HG03135 (cell line): Measurements from ENCODE around the gene TOGARAM2.

Source experiments
- ATAC-seq: cut with Tn5 transposase; IDR thresholded peaks from one replicate; pipeline ENCODE4 v1.9.1; 2021; ENCODE audit warnings: mild to moderate bottlenecking, moderate library complexity; ENCODE audit not compliant: unreplicated experiment

Gene TOGARAM2

DNA sequence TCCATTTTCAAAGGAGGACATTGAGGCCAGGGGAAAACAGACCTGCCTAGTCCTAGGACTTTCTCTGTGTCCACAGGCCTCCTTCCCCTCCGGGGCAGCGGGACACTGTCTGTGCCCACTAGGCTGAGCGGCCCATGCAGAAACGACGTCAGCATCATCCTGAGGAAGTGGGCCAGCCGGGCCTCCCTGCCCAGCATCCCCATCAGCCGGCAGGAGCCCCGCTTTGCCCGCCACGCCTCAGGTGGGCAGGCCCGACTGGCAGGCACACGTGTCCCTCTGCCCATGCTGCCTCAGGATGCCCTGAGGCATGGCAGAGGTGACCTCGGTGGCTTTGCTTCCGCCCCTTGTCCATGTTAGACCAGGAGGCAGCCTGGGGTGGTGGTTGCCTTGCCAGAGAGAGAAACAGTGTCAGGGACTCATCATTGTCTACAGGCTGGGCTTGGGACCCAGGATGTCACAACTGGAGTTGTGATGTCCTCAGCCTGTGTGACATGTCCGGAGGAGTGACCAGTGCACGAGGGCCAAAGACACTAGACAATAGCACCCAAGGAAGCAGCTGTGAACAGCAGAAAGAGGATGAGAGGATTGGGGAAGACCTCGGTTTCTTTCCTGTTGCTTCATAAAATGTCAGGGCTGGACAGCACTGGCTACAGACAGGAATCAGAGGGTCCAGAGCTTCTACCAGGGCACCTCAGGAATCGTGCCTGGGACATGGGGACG lies 36.8 kb downstream of the TOGARAM2 start:
- ATAC-seq, result no peak

DNA sequence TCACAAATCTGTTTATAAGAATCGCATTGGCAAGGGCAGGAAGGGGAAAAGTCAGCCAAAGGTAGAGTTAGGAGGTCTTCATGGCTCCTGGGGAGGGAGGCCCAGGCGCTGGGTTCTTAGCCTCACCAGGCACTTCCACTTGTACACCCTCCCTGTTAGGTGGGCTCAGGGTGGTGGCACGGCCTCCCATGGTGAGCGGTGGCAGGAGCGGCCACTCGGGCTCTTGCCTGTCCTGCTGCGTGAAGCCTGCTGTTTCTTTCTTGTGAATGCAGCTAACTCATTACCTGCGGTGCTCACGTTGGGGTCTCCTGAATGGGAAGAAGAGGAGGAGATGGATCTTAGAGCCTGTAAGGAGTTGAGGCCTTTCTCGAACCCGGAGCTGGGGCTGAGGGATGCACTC lies 40.8 kb downstream of the TOGARAM2 start:
- ATAC-seq, result no peak

DNA sequence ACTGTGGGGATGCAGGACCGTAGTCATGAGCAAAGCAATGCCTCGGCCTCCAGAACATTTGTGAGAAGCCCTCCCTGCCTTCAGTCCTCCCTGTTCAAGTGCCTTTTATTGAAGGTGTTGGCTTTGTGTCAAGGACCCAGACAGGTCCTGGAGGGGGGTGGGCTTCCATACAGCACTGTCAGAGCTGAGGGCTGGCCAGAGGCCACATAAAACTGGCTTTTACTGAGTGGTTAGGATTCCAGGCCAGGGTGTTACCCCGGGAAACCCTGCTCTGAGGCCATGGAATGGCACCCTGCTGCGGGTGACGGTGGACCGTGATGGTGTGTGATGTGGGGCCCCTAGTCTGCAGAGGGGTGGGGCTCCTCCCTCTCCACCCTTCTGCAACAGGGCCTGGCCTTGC lies 41.6 kb downstream of the TOGARAM2 start:
- ATAC-seq, result no peak

DNA sequence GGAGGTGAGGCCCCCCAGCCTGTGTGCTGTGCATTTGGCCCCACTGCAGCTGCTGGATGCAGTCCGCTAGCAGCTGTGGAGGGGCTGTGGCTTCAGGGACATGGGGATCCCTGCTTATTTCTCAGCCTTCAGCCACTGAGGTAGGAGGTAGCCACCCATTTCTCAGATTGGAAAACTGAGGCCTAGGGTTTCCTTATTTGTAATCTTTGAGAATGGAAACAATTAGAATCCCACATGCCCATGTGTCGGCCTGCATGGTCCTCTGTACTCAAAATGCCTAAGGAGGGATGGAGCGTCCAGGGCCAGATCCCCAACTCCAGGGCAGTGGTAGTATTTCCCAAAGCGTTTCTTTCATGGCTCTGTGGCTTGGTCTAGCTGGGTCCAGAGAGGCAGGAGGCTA lies 42.1 kb downstream of the TOGARAM2 start:
- no peak for ATAC-seq

DNA sequence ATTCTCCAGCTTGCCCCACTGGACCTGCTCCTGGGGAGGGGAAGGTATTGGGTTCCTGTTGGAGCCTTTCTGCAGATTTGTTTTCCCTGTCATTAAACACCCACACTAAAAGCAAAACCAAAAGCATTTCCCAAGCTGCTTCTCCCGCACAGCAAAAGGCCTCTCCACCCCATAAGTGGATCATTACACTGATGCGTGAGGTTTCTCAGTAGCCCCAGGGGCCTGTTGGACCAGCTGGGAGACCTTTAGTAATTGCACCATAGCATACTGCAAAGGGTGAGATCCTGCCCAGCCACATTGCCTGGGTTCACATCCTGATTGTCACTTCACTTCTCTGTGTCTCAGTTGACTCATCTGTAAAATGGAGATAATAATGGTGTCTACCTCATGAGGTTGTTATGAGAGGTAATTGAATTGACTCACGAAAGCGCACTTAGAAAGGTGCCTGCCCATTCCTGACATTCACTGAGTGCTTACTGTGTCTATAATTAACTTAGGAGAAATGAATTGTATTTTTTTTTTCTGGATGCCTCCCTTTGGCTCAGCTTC lies 43.9 kb downstream of the TOGARAM2 start:
- ATAC-seq, result no peak

DNA sequence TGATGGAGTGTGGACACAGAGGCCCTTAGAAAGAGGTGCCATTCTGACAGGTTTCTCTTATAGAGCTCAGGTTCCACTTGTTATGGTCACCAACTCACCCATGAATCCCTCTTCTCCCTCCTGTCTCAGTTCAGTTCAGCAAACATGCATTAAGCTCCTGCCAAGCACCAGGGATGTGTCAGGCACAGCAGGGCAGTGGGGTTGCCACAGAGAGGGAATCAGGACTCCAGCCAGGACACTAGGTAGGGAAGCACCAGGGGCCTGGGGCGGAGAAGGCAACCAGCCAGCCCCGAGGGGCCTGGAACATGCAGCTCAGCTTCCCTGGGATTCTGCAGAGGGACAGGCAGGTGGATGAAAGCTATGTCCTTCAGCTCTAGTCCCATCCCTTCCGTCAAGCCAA lies 44.6 kb downstream of the TOGARAM2 start:
- no peak for ATAC-seq

DNA sequence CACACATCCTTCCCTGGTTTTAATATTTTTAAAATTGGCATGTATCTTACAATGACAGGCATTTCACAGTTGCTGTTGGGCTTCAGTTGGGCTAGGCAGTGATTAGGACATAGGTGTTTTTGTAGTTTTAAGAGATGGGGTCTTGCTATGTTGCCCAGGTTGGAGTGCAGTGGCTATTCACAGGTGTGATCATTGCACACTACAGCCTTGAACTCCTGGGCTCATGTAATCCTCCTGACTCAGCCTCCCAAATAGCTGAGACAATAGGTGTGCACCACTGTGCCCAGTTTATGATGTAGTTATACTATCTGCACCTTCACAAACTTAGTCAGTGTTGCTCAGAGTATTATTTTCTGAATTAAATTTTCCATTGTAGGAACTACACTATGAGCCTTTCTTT lies 49.9 kb downstream of the TOGARAM2 start:
- ATAC-seq, result no peak

DNA sequence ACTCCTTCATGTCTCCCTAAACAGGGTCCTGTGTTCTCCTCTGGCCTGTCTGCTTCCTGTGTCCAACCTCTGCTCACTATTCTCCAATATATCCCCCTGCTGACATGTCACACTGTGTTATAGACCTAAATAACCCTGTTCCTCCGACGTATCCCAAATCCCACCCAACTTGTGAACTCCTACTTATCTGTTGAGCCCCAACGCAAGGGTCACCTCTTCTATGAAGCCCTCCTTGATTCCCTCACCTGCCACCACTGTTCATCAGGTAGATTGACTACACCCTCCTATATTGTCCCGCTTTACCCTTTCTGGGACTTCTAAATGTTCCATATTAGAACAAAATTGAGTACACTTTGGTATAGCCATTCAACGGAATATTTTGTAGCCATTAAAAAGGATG lies 51.1 kb downstream of the TOGARAM2 start:
- no peak for ATAC-seq

DNA sequence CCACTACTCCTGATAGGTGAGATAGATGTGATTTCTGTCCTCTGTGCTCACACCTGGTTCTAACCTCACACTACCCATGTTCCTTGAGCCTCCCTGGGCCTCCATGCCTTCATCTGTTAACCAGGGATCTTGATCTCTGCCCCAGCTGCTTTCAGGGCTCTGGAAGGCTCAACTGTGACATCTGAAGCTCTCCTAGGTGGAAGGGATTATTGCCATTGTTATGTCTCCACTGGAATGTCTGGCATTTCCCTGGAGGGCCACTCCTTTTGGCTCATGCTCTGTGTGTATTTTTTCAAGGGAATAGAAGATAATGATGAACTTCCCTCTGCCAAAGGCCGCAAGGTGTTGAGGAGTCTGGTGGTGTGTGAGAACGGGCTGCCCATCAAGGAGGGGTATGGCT lies 52.1 kb downstream of the TOGARAM2 start:
- ATAC-seq, result no peak

DNA sequence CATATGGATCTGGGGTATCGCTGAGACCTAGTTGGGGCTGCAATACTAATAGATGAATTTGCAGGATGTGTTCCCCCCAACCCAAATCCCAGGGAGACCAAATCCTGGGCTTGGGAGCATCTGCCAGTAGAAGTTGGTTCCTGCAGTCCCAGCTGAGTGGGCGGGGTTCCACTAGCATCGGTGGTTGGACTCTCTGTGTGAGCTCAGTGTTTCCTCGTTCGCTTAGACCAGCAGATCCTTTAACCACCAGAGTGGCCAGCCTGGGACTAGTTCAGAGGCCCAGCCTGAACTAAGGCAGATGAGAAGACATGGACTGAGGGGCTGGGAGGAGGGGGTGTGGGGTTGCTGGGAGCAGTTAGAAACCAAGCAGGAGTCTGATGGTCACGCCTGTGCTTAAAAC lies 52.6 kb downstream of the TOGARAM2 start:
- ATAC-seq, result no peak

DNA sequence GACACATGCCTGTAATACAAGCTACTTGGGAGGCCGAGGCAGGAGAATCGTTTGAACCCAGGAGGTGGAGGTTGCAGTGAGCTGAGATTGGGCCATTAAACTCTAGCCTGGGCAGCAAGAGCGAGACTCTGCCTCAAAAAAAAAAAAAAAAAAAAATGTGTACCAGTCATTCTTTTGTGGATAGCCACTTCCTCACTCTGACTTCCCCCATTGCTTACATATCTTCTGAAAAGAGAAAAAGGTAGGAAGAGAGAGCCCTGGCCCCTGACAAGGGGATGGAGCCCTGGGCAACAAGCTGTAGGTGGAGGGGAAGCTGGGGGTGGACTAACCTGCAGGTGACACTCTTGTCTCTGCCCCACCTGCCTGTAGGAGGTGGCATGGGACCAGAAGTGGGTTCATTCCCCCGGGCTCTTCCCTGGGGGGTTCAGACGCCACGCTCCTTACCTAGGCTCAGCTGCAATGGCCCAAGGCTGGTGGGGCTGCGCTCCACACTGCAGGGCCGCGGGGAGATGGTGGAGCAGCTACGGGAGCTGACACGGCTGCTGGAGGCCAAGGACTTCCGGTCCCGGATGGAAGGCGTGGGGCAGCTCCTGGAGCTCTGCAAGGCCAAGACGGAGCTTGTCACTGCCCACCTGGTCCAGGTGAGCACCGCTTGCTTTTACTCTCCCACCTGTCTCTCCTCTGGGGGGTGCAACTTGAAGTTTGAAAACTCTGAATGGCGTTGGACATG lies 54.1 kb downstream of the TOGARAM2 start:
- no peak for ATAC-seq

DNA sequence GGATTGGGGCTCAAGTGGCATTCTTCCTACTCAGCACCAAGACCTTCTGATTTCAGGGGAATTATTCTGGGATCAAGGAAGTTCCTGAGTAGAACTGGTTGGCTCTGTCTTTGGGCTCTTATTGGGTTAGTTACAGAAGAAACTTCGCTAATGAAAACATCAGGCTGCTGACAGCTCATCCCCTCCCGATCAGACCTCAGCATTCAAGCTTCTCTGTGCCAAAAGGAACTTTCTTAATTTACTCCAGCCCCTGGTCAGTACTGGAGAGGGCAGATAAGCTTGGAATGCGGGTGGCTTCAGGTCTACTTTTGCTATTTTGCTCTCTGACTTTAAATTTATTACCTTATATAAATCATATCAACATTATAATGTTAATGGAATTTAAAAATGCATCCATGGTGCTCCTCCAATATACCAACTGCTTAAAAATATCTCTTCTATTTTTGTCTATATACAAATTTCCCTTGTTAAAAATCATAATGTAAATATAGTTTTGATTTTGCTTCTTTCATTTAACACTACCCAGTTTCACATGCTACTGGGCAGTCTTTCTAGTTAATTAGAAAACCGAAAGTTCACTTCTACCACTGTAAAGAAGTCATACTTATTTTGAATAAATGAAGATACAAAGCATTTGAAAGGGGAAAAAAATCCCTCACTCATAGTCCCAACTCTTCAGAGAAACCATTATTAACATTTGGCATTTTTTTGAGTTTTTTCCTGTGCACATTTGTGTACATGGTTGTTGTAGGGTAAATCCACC lies 58.8 kb downstream of the TOGARAM2 start:
- no peak for ATAC-seq

DNA sequence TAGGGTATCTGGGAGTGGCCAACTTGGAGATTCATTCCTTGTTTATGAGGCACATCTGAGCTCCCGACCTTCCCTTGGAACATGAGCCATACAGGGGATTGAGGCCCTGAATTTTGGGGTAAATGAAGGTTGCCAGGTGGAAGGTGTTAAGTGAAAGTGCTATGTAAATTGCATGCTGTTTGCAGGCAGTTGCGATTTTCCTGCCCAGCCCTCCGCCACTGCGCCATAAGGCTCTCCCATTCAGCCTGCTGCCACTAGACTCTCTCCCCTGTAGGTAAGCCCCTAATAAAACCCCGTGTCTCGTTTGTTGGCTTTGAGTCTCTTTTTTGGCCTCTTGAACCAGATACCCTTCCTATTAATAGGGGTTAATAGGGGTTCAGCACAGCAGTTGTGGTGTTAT lies 59.5 kb downstream of the TOGARAM2 start:
- ATAC-seq, result no peak

DNA sequence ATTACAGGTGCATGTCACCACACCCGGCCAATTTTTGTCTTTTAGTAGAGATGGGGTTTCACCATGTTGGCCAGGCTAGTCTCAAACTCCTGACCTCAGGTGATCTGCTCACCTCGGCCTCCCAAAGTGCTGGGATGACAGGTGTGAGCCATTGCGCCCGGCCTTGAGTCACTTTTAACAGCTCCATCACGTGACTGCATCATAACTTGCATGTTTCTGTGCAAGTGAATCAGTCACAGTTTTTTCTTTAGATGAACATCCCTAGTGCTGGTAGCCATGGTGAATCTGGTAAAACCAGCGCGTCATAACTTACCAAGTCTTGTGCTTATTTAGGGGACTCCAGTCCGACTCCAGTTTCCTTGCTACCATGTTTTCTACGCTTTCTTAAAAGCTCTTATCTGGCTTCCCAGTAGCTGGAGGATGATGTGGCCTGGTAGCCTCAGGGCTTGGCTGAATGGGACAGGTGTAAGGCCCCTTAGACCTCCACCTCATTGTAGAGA lies 60.1 kb downstream of the TOGARAM2 start:
- ATAC-seq, result no peak

DNA sequence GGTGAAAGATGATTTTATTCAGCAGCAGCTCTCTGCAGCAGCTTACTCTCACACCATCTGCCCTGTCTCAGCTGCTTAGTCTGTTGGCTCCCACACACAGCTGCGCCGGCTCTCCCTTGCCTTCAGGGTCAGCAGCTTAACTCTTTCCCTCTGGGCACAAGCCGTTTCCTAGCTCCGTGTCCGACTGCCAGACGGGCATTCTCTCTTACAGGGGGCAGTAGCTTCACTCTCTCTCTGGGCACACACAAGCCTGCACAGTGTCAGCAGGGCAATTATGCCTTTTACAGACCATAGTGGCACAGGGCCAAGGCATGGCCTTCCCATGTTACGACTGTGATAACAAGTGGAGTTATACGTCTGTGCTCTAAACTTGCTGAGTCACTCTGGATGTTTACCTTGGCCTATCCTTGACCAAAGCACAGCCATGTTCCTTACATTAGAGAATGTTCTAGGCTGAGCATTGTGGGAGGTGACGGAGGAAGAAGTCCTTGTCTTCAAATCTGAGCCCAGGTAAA lies 61.5 kb downstream of the TOGARAM2 start:
- ATAC-seq, result no peak

DNA sequence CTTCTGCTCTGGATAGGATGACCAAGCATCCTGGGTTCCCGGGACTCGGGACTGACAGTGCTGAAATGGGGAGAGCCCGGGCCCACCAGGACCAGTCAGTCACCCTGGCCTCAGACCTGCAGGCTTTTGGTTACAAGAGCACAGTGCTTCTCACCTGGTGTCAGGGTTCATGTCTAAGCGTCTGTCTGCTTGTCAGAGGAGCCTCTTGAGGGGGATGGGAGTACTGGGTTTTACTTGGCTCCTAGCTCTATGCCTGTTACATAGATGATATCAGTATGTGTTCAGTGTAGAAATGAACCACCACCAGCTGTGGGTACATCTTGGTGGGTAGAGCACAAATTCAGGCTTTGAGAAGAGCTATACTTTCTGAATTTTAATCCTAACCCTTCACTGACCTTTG lies 63.4 kb downstream of the TOGARAM2 start:
- no peak for ATAC-seq

DNA sequence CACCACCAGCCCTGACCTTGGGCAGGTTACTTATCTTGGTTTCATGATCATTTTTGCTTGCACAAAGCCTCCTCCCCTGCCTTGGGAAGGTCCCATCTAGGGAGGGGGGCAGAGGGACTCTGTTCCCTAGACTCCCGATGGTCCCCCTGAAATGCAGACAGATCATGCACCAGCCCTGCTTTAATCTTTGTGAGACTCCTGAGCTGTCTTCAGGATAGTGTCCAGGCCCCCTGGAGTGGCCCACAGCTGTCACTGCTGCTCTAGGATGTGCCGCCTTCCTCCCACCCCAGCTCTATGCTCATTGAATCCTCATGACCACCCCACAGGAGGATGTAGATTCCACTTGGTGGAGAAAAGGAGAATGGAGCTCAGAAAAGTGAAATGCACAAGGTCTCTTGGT lies 65.2 kb downstream of the TOGARAM2 start:
- ATAC-seq, result no peak

DNA sequence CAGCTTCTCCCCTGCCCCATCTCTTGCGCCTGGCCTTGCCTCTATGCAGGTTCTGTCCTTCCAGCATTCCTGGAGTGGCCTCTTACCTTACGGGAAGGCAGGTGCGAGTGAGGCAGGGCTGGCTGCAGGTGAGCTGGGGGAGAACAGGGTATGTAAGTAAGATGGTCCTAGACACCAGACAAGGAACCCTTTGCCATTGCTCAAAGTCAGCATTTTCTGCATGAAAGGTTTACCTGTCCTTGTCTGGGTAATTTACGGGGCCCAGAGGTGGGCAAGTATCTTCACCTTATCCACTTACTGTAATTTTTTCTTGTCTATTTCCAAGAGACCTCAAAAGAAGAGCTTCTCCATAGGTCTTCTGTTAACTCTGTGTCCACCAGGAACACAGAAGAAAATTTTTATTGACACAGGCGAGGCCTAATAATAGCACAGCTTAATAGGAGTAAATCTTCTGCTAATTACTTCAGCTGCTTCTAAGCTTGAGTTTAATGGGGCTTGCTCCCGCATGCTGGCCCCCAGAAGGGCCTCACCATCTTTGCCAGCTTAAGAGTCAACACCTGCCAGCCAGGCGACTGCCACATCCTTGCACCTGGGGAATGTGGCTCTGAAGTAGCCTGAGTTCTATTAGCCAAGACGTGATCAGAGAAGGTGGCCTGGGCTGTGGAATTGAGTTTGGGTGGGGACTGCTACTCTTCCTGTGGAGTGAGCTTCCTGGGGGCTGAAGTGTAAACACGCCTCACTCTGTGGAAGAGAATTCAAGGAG lies 66.2 kb downstream of the TOGARAM2 start:
- ATAC-seq, result no peak

DNA sequence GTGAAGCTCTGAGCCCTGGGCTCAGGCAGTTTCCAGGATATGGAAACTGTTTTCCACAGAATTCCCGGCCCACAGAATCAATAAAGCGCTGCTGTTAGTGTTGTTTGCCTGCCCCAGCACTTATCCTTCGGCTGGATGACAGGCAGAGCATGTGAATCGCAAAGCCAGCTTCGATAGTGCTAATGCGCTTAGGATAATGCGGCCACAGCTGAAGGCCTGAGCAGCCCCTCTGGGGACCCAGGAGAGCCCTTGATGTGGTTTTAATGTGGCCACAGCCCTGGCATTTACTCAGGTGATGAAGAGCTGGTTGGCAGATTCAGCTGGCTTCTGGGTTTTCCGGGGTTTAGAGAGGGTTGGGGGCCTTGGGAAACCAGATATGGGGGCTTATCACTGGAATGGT lies 69.5 kb downstream of the TOGARAM2 start:
- ATAC-seq, result no peak

DNA sequence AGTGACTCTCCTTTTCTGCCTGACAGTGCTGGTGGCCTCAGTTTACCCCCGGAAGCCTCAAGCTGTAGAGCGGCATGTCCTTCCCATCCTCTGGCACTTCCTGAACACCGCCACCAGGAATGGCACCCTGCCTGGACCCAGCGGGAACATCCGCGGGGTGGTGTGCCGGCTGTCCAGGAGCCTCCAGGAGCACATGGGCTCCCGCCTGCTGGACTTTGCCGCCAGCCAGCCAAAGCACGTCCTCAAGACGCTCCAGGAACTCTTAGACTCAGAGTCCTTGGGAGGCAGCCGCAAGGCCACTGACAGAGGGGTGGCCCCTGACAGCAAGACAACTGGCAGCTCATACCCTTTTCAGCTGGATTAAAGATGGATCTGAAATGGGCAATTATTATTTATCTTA lies 70.6 kb downstream of the TOGARAM2 start:
- no peak for ATAC-seq

DNA sequence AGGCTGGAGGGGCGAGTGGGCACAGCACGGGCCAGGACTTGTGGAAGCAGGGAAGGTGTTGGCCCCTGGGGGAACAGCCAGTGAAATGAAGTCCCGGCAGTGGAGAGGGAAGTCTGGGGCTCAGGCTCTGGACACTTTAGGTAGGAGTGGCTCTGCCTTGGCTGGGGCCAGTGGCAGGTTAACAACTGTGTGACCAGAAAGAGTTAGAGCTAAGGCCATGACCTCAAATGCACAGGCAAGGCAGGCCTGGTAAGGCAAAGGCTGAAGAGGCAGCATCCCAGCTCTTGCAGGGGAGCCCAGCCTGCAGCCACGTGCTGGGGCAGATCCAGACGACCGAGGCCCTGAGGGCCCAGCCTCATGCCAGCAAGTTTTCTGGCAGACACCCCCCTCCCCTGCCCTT lies 71.7 kb downstream of the TOGARAM2 start:
- ATAC-seq, result no peak
